ENCODE measurements around the gene SIDT2. TPM values are rescaled to one million over a fixed set of nuclear protein-coding genes. Genes with fewer than 3 reads are reported as not detected.

Gene SIDT2
- polyA plus RNA-seq, 1 donor from 2014 or later = 11.1 TPM

DNA sequence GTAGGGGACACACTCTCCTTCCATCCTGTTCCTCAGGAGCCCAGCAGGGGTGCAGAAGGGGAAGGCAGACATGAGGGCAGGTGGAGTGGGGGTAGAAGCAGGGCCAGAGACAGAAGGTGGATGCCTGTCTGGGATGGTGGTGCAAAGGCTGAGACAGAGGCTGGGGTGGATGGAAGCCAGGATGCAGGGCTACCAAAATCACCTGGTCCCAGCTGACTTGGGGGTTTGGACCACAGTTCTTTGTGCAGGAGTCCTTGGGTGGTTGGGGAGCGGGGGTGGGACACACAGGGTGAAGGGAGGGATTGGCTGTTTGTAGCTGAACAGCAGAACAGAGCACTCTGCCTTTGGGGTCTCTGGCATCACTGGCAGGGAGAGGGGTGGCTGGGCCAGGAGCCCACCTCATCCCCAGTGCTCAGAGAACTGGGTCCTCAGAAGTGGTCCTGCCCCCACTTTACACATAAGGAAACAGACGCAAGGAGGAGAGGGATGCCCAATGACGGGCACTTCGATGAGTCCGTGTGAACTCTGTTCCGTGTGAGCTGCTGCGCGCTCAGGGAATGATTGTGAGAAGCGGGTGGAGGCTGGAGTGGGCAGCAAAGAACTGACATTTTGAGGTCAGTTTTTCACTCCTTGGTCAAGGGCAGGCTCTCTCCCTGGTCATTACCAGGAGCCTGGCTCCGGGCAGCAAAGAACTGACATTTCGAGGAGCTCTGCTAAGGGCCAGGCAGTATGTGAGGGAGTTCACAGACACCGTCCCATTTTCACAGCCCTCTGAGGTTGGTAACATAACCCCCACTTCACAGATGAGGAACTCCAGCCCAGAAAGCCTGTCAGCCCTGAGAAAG lies 22.5 kb downstream of the SIDT2 start:
- Histone ChIP-seq H3F3A (ENCODE audit: insufficient read depth, low read length, poor library complexity, severe bottlenecking) (no peaks in the 10 kb centered on the region), H3K4me2 (ENCODE audit: low read length) (no peak overlapping the region), H2AFZ (ENCODE audit: low read depth, low read length) (no peak overlapping the region), H3K9me3 (ENCODE audit: low read length) (no peaks in the 10 kb centered on the region), H4K20me1 (ENCODE audit: insufficient read depth) (no peaks in the 10 kb centered on the region), H3K9ac (ENCODE audit: low read length) (no peak overlapping the region), H3K4me3 (ENCODE audit: low read length) (no peak overlapping the region), H3K27me3 (ENCODE audit: insufficient read depth, low read depth, low read length) (no peaks in the 10 kb centered on the region), H3K79me2 (replicated peaks; ENCODE audit: insufficient read depth, low read length) (no peaks in the 10 kb centered on the region), H3K27ac (ENCODE audit: low read length) (no peak overlapping the region), H3K36me3 (ENCODE audit: insufficient read depth, low read length) (no peaks in the 10 kb centered on the region), H3K9me2 (ENCODE audit: insufficient read depth, low read length) (no peaks in the 10 kb centered on the region)
- TF ChIP-seq POLR2AphosphoS5 (IDR thresholded peaks at IDR 0.05) = no peak
- TF ChIP-seq EP300 (conservative IDR thresholded peaks at IDR 0.05; ENCODE audit: poor library complexity, severe bottlenecking) = no peak
- TF ChIP-seq SMC3 (conservative IDR thresholded peaks at IDR 0.05; ENCODE audit: poor library complexity) = no peak
- no peak for TF ChIP-seq TAF1 (IDR thresholded peaks at IDR 0.05; ENCODE audit: low read depth)
- TF ChIP-seq, protein P1, sequence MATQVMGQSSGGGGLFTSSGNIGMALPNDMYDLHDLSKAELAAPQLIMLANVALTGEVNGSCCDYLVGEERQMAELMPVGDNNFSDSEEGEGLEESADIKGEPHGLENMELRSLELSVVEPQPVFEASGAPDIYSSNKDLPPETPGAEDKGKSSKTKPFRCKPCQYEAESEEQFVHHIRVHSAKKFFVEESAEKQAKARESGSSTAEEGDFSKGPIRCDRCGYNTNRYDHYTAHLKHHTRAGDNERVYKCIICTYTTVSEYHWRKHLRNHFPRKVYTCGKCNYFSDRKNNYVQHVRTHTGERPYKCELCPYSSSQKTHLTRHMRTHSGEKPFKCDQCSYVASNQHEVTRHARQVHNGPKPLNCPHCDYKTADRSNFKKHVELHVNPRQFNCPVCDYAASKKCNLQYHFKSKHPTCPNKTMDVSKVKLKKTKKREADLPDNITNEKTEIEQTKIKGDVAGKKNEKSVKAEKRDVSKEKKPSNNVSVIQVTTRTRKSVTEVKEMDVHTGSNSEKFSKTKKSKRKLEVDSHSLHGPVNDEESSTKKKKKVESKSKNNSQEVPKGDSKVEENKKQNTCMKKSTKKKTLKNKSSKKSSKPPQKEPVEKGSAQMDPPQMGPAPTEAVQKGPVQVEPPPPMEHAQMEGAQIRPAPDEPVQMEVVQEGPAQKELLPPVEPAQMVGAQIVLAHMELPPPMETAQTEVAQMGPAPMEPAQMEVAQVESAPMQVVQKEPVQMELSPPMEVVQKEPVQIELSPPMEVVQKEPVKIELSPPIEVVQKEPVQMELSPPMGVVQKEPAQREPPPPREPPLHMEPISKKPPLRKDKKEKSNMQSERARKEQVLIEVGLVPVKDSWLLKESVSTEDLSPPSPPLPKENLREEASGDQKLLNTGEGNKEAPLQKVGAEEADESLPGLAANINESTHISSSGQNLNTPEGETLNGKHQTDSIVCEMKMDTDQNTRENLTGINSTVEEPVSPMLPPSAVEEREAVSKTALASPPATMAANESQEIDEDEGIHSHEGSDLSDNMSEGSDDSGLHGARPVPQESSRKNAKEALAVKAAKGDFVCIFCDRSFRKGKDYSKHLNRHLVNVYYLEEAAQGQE (IDR thresholded peaks at IDR 0.05; ENCODE audit: borderline replicate concordance) = no peak
- TF ChIP-seq, protein P2, sequence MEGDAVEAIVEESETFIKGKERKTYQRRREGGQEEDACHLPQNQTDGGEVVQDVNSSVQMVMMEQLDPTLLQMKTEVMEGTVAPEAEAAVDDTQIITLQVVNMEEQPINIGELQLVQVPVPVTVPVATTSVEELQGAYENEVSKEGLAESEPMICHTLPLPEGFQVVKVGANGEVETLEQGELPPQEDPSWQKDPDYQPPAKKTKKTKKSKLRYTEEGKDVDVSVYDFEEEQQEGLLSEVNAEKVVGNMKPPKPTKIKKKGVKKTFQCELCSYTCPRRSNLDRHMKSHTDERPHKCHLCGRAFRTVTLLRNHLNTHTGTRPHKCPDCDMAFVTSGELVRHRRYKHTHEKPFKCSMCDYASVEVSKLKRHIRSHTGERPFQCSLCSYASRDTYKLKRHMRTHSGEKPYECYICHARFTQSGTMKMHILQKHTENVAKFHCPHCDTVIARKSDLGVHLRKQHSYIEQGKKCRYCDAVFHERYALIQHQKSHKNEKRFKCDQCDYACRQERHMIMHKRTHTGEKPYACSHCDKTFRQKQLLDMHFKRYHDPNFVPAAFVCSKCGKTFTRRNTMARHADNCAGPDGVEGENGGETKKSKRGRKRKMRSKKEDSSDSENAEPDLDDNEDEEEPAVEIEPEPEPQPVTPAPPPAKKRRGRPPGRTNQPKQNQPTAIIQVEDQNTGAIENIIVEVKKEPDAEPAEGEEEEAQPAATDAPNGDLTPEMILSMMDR (IDR thresholded peaks at IDR 0.05; ENCODE audit: poor library complexity, severe bottlenecking) = no peak
- TF ChIP-seq MXI1 (conservative IDR thresholded peaks at IDR 0.05; ENCODE audit: poor library complexity, severe bottlenecking) = no peak
- no peak for TF ChIP-seq RAD21 (conservative IDR thresholded peaks at IDR 0.05)
- no peak for TF ChIP-seq EZH2 (IDR thresholded peaks at IDR 0.05; ENCODE audit: borderline replicate concordance, insufficient read depth, low read length, poor library complexity, severe bottlenecking)

DNA sequence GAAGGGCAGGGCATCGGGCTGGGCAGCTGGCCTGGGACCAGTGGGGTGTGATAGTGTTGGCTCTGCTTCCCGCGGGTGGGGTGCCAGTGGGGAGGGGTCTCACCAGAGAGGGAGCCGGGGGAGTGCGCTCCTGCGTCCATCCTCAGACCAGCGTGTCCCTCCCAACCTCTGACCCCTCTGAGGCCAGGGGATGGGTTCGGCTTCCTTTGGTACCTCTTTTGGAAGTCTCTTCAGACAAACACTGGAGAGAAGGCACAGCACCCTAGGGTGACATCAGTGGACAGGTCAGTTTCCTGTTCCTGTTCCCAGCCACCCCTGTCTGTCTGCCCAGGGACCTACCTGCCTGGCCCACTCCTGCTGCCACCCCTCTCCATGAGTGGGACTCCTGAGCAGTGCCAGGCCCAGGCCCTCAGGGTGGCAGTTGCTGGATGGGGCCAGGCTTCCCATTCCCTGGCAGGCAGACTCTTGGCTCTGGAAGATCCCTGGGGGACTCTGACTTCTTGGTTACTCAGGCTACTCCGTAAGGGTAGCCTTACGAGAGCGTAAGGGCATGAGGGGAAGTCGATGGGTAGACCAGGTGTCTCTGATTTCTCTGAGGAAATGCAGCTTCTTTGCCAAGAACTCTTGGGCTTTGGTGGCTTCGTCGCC lies 23.2 kb downstream of the SIDT2 start:
- Histone ChIP-seq H3K27ac (ENCODE audit: low read length) (no peak overlapping the region), H4K20me1 (ENCODE audit: insufficient read depth) (no peaks in the 10 kb centered on the region), H3K9me2 (ENCODE audit: insufficient read depth, low read length) (no peaks in the 10 kb centered on the region), H3K36me3 (ENCODE audit: insufficient read depth, low read length) (no peaks in the 10 kb centered on the region), H3F3A (ENCODE audit: insufficient read depth, low read length, poor library complexity, severe bottlenecking) (no peaks in the 10 kb centered on the region), H2AFZ (ENCODE audit: low read depth, low read length) (no peak overlapping the region), H3K4me2 (ENCODE audit: low read length) (no peak overlapping the region), H3K9me3 (ENCODE audit: low read length) (no peaks in the 10 kb centered on the region), H3K79me2 (replicated peaks; ENCODE audit: insufficient read depth, low read length) (no peaks in the 10 kb centered on the region), H3K4me3 (ENCODE audit: low read length) (no peak overlapping the region), H3K9ac (ENCODE audit: low read length) (no peak overlapping the region), H3K27me3 (ENCODE audit: insufficient read depth, low read depth, low read length) (no peaks in the 10 kb centered on the region)
- no peak for TF ChIP-seq RAD21 (conservative IDR thresholded peaks at IDR 0.05)
- TF ChIP-seq MXI1 (conservative IDR thresholded peaks at IDR 0.05; ENCODE audit: poor library complexity, severe bottlenecking) = no peak
- TF ChIP-seq, protein P1 (IDR thresholded peaks at IDR 0.05; ENCODE audit: borderline replicate concordance) = no peak
- TF ChIP-seq TAF1 (IDR thresholded peaks at IDR 0.05; ENCODE audit: low read depth) = no peak
- TF ChIP-seq, protein P2 (IDR thresholded peaks at IDR 0.05; ENCODE audit: poor library complexity, severe bottlenecking) = no peak
- TF ChIP-seq EP300 (conservative IDR thresholded peaks at IDR 0.05; ENCODE audit: poor library complexity, severe bottlenecking) = no peak
- no peak for TF ChIP-seq EZH2 (IDR thresholded peaks at IDR 0.05; ENCODE audit: borderline replicate concordance, insufficient read depth, low read length, poor library complexity, severe bottlenecking)
- no peak for TF ChIP-seq SMC3 (conservative IDR thresholded peaks at IDR 0.05; ENCODE audit: poor library complexity)
- no peak for TF ChIP-seq POLR2AphosphoS5 (IDR thresholded peaks at IDR 0.05)

Data from neural cell (in vitro differentiated cells).